Measurements from ENCODE around the gene UNK. TPM values are rescaled to one million over a fixed set of nuclear protein-coding genes. Genes with fewer than 3 reads are reported as not detected.

Gene UNK
- total and polyA plus RNA-seq, 9 of the 15 experiments (the other 6 are each of a cell fraction or from before 2014, with no cell fraction given), result 12.8 to 38.6 (median 24.8) TPM

DNA sequence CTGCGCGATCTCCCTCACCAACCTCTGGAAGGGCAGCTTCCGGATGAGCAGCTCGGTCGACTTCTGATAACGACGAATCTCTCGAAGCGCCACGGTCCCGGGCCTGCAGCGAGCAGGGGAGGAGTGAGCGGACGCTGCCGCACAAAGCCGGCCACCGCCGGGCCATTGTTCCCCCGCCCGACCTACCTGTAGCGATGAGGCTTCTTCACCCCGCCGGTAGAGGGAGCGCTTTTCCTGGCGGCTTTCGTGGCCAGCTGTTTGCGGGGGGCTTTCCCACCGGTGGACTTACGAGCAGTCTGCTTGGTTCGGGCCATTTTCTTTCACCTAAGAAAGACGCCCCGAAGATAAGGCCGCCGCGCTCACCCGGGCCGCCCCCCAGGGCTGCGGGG is 5.8 kb upstream of the UNK start (continued):
- TF ChIP-seq, protein P1, sequence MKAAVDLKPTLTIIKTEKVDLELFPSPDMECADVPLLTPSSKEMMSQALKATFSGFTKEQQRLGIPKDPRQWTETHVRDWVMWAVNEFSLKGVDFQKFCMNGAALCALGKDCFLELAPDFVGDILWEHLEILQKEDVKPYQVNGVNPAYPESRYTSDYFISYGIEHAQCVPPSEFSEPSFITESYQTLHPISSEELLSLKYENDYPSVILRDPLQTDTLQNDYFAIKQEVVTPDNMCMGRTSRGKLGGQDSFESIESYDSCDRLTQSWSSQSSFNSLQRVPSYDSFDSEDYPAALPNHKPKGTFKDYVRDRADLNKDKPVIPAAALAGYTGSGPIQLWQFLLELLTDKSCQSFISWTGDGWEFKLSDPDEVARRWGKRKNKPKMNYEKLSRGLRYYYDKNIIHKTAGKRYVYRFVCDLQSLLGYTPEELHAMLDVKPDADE (conservative IDR thresholded peaks at IDR 0.05; ENCODE audit: control insufficient read depth, low read depth, low read length), result 0 out of 2 replicates have a peak, but pooled peaks have one; percentile 29
- TF ChIP-seq, protein P2, sequence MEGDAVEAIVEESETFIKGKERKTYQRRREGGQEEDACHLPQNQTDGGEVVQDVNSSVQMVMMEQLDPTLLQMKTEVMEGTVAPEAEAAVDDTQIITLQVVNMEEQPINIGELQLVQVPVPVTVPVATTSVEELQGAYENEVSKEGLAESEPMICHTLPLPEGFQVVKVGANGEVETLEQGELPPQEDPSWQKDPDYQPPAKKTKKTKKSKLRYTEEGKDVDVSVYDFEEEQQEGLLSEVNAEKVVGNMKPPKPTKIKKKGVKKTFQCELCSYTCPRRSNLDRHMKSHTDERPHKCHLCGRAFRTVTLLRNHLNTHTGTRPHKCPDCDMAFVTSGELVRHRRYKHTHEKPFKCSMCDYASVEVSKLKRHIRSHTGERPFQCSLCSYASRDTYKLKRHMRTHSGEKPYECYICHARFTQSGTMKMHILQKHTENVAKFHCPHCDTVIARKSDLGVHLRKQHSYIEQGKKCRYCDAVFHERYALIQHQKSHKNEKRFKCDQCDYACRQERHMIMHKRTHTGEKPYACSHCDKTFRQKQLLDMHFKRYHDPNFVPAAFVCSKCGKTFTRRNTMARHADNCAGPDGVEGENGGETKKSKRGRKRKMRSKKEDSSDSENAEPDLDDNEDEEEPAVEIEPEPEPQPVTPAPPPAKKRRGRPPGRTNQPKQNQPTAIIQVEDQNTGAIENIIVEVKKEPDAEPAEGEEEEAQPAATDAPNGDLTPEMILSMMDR (IDR thresholded peaks at IDR 0.05 in 2 of 3, conservative IDR thresholded peaks at IDR 0.05 in 1 of 3; ENCODE audit: insufficient read depth in 2 of 3, low read depth in 1 of 3, low read length in 3 of 3), result peak; percentile 51 to 60 (median 59)
- TF ChIP-seq MTA1 (IDR thresholded peaks at IDR 0.05; ENCODE audit: borderline replicate concordance) (no peak), ZNF212 (CRISPR knock-in tag; IDR thresholded peaks at IDR 0.05) (no peak), ETS2 (tag; IDR thresholded peaks at IDR 0.05; ENCODE audit: borderline replicate concordance, poor library complexity, severe bottlenecking) (no peak), ZNF76 (CRISPR knock-in tag; IDR thresholded peaks at IDR 0.05; ENCODE audit: borderline replicate concordance) (no peak), PHTF2 (CRISPR knock-in tag; IDR thresholded peaks at IDR 0.05) (no peak), HEY1 (CRISPR knock-in tag; IDR thresholded peaks at IDR 0.05; ENCODE audit: borderline replicate concordance) (0 out of 2 replicates have a peak, but pooled peaks have one; percentile 65), SOX6 (IDR thresholded peaks at IDR 0.05) (peak; percentile 23; the same call in 1 of the 2 replicates), ZNF184 (CRISPR knock-in tag; IDR thresholded peaks at IDR 0.05) (no peak)
- TF ChIP-seq, protein P3, sequence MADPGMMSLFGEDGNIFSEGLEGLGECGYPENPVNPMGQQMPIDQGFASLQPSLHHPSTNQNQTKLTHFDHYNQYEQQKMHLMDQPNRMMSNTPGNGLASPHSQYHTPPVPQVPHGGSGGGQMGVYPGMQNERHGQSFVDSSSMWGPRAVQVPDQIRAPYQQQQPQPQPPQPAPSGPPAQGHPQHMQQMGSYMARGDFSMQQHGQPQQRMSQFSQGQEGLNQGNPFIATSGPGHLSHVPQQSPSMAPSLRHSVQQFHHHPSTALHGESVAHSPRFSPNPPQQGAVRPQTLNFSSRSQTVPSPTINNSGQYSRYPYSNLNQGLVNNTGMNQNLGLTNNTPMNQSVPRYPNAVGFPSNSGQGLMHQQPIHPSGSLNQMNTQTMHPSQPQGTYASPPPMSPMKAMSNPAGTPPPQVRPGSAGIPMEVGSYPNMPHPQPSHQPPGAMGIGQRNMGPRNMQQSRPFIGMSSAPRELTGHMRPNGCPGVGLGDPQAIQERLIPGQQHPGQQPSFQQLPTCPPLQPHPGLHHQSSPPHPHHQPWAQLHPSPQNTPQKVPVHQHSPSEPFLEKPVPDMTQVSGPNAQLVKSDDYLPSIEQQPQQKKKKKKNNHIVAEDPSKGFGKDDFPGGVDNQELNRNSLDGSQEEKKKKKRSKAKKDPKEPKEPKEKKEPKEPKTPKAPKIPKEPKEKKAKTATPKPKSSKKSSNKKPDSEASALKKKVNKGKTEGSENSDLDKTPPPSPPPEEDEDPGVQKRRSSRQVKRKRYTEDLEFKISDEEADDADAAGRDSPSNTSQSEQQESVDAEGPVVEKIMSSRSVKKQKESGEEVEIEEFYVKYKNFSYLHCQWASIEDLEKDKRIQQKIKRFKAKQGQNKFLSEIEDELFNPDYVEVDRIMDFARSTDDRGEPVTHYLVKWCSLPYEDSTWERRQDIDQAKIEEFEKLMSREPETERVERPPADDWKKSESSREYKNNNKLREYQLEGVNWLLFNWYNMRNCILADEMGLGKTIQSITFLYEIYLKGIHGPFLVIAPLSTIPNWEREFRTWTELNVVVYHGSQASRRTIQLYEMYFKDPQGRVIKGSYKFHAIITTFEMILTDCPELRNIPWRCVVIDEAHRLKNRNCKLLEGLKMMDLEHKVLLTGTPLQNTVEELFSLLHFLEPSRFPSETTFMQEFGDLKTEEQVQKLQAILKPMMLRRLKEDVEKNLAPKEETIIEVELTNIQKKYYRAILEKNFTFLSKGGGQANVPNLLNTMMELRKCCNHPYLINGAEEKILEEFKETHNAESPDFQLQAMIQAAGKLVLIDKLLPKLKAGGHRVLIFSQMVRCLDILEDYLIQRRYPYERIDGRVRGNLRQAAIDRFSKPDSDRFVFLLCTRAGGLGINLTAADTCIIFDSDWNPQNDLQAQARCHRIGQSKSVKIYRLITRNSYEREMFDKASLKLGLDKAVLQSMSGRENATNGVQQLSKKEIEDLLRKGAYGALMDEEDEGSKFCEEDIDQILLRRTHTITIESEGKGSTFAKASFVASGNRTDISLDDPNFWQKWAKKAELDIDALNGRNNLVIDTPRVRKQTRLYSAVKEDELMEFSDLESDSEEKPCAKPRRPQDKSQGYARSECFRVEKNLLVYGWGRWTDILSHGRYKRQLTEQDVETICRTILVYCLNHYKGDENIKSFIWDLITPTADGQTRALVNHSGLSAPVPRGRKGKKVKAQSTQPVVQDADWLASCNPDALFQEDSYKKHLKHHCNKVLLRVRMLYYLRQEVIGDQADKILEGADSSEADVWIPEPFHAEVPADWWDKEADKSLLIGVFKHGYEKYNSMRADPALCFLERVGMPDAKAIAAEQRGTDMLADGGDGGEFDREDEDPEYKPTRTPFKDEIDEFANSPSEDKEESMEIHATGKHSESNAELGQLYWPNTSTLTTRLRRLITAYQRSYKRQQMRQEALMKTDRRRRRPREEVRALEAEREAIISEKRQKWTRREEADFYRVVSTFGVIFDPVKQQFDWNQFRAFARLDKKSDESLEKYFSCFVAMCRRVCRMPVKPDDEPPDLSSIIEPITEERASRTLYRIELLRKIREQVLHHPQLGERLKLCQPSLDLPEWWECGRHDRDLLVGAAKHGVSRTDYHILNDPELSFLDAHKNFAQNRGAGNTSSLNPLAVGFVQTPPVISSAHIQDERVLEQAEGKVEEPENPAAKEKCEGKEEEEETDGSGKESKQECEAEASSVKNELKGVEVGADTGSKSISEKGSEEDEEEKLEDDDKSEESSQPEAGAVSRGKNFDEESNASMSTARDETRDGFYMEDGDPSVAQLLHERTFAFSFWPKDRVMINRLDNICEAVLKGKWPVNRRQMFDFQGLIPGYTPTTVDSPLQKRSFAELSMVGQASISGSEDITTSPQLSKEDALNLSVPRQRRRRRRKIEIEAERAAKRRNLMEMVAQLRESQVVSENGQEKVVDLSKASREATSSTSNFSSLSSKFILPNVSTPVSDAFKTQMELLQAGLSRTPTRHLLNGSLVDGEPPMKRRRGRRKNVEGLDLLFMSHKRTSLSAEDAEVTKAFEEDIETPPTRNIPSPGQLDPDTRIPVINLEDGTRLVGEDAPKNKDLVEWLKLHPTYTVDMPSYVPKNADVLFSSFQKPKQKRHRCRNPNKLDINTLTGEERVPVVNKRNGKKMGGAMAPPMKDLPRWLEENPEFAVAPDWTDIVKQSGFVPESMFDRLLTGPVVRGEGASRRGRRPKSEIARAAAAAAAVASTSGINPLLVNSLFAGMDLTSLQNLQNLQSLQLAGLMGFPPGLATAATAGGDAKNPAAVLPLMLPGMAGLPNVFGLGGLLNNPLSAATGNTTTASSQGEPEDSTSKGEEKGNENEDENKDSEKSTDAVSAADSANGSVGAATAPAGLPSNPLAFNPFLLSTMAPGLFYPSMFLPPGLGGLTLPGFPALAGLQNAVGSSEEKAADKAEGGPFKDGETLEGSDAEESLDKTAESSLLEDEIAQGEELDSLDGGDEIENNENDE (IDR thresholded peaks at IDR 0.05; ENCODE audit: low read depth, low read length), result no peak
- TF ChIP-seq, protein P4, sequence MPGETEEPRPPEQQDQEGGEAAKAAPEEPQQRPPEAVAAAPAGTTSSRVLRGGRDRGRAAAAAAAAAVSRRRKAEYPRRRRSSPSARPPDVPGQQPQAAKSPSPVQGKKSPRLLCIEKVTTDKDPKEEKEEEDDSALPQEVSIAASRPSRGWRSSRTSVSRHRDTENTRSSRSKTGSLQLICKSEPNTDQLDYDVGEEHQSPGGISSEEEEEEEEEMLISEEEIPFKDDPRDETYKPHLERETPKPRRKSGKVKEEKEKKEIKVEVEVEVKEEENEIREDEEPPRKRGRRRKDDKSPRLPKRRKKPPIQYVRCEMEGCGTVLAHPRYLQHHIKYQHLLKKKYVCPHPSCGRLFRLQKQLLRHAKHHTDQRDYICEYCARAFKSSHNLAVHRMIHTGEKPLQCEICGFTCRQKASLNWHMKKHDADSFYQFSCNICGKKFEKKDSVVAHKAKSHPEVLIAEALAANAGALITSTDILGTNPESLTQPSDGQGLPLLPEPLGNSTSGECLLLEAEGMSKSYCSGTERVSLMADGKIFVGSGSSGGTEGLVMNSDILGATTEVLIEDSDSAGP (CRISPR knock-in tag; IDR thresholded peaks at IDR 0.05), result no peak
